ENCODE data around the gene KCNQ5.

- TF ChIP-seq, protein P1, sequence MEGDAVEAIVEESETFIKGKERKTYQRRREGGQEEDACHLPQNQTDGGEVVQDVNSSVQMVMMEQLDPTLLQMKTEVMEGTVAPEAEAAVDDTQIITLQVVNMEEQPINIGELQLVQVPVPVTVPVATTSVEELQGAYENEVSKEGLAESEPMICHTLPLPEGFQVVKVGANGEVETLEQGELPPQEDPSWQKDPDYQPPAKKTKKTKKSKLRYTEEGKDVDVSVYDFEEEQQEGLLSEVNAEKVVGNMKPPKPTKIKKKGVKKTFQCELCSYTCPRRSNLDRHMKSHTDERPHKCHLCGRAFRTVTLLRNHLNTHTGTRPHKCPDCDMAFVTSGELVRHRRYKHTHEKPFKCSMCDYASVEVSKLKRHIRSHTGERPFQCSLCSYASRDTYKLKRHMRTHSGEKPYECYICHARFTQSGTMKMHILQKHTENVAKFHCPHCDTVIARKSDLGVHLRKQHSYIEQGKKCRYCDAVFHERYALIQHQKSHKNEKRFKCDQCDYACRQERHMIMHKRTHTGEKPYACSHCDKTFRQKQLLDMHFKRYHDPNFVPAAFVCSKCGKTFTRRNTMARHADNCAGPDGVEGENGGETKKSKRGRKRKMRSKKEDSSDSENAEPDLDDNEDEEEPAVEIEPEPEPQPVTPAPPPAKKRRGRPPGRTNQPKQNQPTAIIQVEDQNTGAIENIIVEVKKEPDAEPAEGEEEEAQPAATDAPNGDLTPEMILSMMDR (IDR thresholded peaks at IDR 0.05; ENCODE audit: low read depth, low read length, poor library complexity, severe bottlenecking): no peak
- TF ChIP-seq EZH2phosphoT487 (IDR thresholded peaks at IDR 0.05; ENCODE audit: borderline replicate concordance, low read length): no peak
Measured at GRCh38 chr6:72619883-72620696, 1.8 kb upstream of the KCNQ5 start.

Measured in DOHH2 (cell line).